Activated B cell treated with CpG ODN at 0.5 μM for 24 hours (primary cell): ENCODE results near the gene AP2M1. TPM values are rescaled to one million over a fixed set of nuclear protein-coding genes. Genes with fewer than 3 reads are reported as not detected.

ENCODE experiments used
- ATAC-seq: fragments of 200-7000 bp; cut with Tn5 transposase; one replicate; pipeline ENCODE4 v1.10.0; 2021; ENCODE audit warnings: low read depth, mild to moderate bottlenecking, moderate library complexity
- CTCF ChIA-PET: fragments of 350-600 bp; sonication (Branson Sonifier 250); formaldehyde crosslinking; loops from one replicate; lab custom pipeline; 2021; ENCODE audit warnings: antibody characterized with exemption; lab: Charles Lee
- POLR2A ChIA-PET: fragments of 350-600 bp; sonication (Branson Sonifier 250); formaldehyde crosslinking; loops from one replicate; lab custom pipeline; 2021; ENCODE audit warnings: antibody characterized with exemption; lab: Charles Lee
- DNase-seq: peaks from one replicate; pipeline ENCODE4 v3.0.0; 2022
- H3K27ac Mint-ChIP-seq: one replicate; pipeline ENCODE4 v1.8.0; 2020; ENCODE audit warnings: mixed read lengths
- H3K27me3 Mint-ChIP-seq: one replicate; pipeline ENCODE4 v1.8.0; 2021; ENCODE audit warnings: mixed read lengths
- H3K36me3 Mint-ChIP-seq: one replicate; pipeline ENCODE4 v1.8.0; 2021; ENCODE audit warnings: low read depth, mixed read lengths
- H3K4me1 Mint-ChIP-seq: one replicate; pipeline ENCODE4 v1.8.0; 2021; ENCODE audit warnings: mixed read lengths
- H3K4me3 Mint-ChIP-seq: one replicate; pipeline ENCODE4 v1.8.0; 2020; ENCODE audit warnings: mild to moderate bottlenecking, mixed read lengths
- H3K9me3 Mint-ChIP-seq: one replicate; pipeline ENCODE4 v1.8.0; 2020; ENCODE audit warnings: mixed read lengths
- CTCF ChIP-seq: fragments of 200-600 bp; IDR thresholded peaks from one replicate; pipeline ENCODE4 v1.8.0; 2022; ENCODE audit warnings: antibody characterized with exemption, mild to moderate bottlenecking
- intact Hi-C: fragments of 100-400 bp; cut with micrococcal nuclease; formaldehyde crosslinking; loops from one replicate; pipeline ENCODE4 v1.15.1; 2024
- total RNA-seq: library from RNA; stranded (reverse); gene quantifications from 2 replicates; pipeline ENCODE4 v1.2.3, GENCODE V29; 2022

Gene AP2M1
- total RNA-seq, 1 donor from 2014 or later: 169 TPM

GRCh38 chr3:184174284-184174645 lies 390 bp upstream of the AP2M1 start:
- no peak for DNase-seq
- no peak for ATAC-seq
- CTCF ChIA-PET: interaction anchor here (0.6 kb wide), 1 partner anchor 611 kb away, joined by 4 read pairs; no protein-coding TSS in a partner anchor
- intact Hi-C loops: loop anchor here (1.0 kb wide), 9 partner anchors 11 to 539 kb away; partner anchors contain the start of genes ABCC5, DVL3, EEF1AKMT4 and EIF2B5
- peaks cover 50% of the 10 kb centered on the region for H3K36me3 Mint-ChIP-seq
- TF ChIP-seq CTCF: no peak
- peaks cover 37% of the 10 kb centered on the region for H3K4me1 Mint-ChIP-seq
- POLR2A ChIA-PET: interaction anchor here (0.6 to 3.4 kb wide), 7 partner anchors 12 to 1155 kb away, joined by 3 to 21 read pairs (median 8); partner anchors contain the start of genes ABCF3, EEF1AKMT4 and EIF2B5
- no peaks in the 10 kb centered on the region for H3K27me3 Mint-ChIP-seq
- H3K9me3 Mint-ChIP-seq: no peaks in the 10 kb centered on the region
- peak overlapping the region; percentile 90 for H3K4me3 Mint-ChIP-seq
- H3K27ac Mint-ChIP-seq: peak overlapping the region; percentile 75

- CTCF ChIA-PET: no interaction called here
- Mint-ChIP-seq H3K27ac (peak overlapping the region; percentile 57), H3K4me3 (peak overlapping the region; percentile 90), H3K36me3 (peaks cover 58% of the 10 kb centered on the region), H3K9me3 (no peaks in the 10 kb centered on the region), H3K27me3 (no peaks in the 10 kb centered on the region), H3K4me1 (peaks cover 37% of the 10 kb centered on the region)
- TF ChIP-seq CTCF: no peak
- ATAC-seq (no peak), DNase-seq (no peak)
- POLR2A ChIA-PET: interaction anchor here (1.9 to 3.4 kb wide), 3 partner anchors 11 to 74 kb away, joined by 5 to 21 read pairs (median 8); partner anchors contain the start of genes ABCF3, EEF1AKMT4 and EIF2B5
- intact Hi-C loops: no loop called here
Observed at GRCh38 chr3:184175506-184175905, 851 bp downstream of the AP2M1 start.

GRCh38 chr3:184175981-184176376 lies 1.3 kb downstream of the AP2M1 start:
- H3K36me3 Mint-ChIP-seq: peaks cover 58% of the 10 kb centered on the region
- DNase-seq (no peak), ATAC-seq (no peak)
- intact Hi-C loops: no loop called here
- TF ChIP-seq CTCF: no peak
- H3K27ac Mint-ChIP-seq: no peak overlapping the region
- no peaks in the 10 kb centered on the region for H3K9me3 Mint-ChIP-seq
- H3K4me1 Mint-ChIP-seq: peaks cover 37% of the 10 kb centered on the region
- ChIA-PET POLR2A (interaction anchor here (0.6 to 1.2 kb wide), 2 partner anchors 10 to 128 kb away, joined by 6 read pairs; partner anchors contain the start of gene ABCF3), CTCF (no interaction called here)
- H3K27me3 Mint-ChIP-seq: no peaks in the 10 kb centered on the region
- H3K4me3 Mint-ChIP-seq: peak overlapping the region; percentile 90

GRCh38 chr3:184176377-184177330 lies 2.0 kb downstream of the AP2M1 start:
- ChIA-PET CTCF (no interaction called here), POLR2A (interaction anchor here (0.6 to 2.2 kb wide), 3 partner anchors 9 to 129 kb away, joined by 6 to 7 read pairs (median 6); partner anchors contain the start of genes ABCF3 and EIF2B5)
- ATAC-seq: no peak
- Mint-ChIP-seq H3K4me1 (peaks cover 37% of the 10 kb centered on the region), H3K27ac (no peak overlapping the region), H3K9me3 (no peaks in the 10 kb centered on the region), H3K27me3 (no peaks in the 10 kb centered on the region), H3K4me3 (peak overlapping the region; percentile 90), H3K36me3 (peaks cover 59% of the 10 kb centered on the region)
- DNase-seq: no peak
- intact Hi-C loops: no loop called here
- no peak for TF ChIP-seq CTCF

- DNase-seq: no peak
- CTCF ChIA-PET: no interaction called here
- POLR2A ChIA-PET: interaction anchor here (2.2 kb wide), 1 partner anchor 42 kb away, joined by 7 read pairs; the partner anchor contains the start of gene EIF2B5
- intact Hi-C loops: no loop called here
- H3K4me3 Mint-ChIP-seq: peak overlapping the region; percentile 44
- H3K27me3 Mint-ChIP-seq: no peaks in the 10 kb centered on the region
- ATAC-seq: no peak
- no peak overlapping the region for H3K27ac Mint-ChIP-seq
- H3K9me3 Mint-ChIP-seq: no peaks in the 10 kb centered on the region
- no peak for TF ChIP-seq CTCF
- peaks cover 59% of the 10 kb centered on the region for H3K36me3 Mint-ChIP-seq
- H3K4me1 Mint-ChIP-seq: peaks cover 37% of the 10 kb centered on the region
Observed at GRCh38 chr3:184177331-184177731, 2.7 kb downstream of the AP2M1 start.
